ENCODE results near the gene SPESP1.

The SPESP1 gene

DNA sequence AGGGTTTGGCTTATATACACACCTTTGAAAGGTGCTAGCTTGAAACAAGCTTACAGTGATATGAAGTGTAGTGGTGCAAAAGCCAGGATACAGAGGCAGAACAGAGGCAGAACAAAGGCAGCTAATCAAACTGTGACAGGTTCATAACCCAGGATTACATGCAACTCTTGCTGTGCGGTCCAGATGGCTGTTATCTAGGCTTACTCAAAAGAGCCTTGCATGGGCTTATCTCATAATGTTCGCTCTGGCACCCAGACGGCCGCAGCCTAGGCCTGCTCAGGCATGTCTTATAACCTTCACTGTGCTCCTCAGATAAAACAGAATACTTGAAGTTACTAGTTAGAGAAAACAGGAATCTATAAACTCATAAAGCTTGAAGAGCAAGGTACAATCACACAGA, 61.4 kb downstream of the SPESP1 start:
- no peak for DNase-seq (ENCODE audit: low read depth)

DNA sequence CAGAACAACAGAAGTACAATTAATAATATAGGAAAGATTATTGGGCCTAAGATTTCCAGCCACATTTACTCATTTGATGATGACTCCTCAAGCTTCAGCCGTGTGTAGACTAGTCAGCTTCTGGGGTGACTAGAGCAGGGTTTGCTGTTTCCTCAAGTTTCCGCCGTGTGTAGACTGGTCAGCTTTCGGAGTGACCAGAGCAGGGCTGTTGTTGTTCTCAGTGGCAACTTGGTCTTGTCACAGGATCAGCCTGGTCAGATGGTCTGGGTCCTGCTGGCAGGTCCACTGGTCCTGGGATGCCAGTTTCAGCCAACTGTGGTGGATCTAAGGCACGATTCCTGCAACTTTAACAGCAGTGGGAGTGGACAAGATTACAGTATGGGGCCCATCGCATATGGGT, 62.4 kb downstream of the SPESP1 start:
- DNase-seq (ENCODE audit: low read depth), result no peak

DNA sequence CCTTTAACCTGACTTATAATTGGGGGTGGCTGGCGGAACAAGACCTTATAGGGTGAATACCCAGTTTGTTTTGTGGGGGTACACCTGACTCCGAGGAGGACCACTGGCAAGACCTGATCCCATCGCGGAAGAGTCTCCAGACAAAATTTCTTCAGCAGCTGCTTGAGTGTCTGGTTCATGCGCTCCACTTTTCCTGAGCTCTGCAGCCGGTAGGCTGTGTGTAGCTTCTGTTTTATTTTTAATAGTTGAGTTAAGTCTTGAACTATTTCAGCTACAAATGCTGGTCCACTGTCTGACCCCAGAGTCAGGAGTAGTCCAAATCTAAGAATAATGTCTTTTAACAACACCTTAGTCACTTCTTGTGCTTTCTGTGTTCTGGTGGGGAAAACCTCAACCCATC, 63.0 kb downstream of the SPESP1 start:
- no peak for DNase-seq (ENCODE audit: low read depth)

GRCh38 chr15:68994149-68994548, 63.8 kb downstream of the SPESP1 start:
- DNase-seq (ENCODE audit: low read depth), result no peak

DNA sequence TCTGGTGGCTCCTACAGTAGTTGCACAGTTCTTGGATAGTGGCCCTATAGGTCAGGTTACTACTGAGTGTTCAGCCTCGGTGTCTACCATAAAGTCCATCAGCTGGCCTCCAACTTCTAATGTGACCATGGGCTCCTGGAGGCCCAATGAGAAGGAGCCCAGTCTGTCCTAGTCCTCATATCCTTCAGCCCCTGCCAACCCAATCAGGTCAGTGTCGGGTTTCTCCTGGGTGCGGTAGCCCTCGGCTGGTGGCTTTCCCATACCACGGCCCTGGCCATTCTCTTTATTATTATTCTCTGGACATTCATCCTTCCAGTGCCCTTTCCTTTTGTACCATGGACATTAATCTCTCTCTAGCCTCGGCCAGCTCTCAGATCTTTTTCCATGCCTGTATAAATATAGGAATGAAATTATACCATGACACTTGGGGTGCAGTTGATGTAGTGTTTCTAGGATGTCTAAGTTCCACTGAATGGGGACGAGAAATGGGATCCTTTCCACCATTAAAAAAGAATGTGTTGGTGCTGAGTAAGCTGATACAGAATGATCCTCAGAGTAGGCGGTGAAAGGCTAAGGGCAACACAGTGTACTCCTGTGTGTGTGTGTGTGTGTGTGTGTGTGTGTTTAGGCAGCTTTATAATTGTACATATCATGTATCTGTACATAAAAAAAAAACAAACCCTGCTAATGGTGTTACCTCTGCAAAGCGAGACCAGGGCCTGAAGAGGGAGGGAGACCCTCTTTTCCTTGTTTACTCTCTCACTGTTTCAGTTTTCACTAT, 64.8 kb downstream of the SPESP1 start:
- no peak for DNase-seq (ENCODE audit: low read depth)

Measured in CMK (cell line).